Measurements from ENCODE around the gene KIF19.
"Not testable (repeated sequence)": the region's sequence is repeated elsewhere in the genome, so short reads cannot be mapped to it uniquely, and the experiment has no call there.

DNA sequence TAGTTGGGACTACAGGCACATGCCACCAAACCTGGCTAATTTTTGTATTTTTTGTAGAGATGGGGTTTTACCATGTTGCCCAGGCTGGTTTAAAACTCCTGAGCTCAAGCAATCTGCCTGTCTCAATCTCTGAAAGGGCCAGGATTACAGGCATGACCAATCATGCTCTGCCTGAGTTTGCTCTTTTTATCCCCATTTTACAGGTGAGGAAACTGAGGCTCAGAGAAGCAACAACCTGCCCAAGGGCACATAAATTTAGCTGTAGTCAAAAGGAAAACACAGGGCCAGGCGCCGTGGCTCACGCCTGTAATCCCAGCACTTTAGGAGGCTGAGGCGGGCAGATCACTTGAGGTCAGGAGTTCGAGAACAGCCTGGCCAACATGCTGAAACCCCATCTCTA is 79.3 kb downstream of the KIF19 start:
- TF ChIP-seq, protein P1, sequence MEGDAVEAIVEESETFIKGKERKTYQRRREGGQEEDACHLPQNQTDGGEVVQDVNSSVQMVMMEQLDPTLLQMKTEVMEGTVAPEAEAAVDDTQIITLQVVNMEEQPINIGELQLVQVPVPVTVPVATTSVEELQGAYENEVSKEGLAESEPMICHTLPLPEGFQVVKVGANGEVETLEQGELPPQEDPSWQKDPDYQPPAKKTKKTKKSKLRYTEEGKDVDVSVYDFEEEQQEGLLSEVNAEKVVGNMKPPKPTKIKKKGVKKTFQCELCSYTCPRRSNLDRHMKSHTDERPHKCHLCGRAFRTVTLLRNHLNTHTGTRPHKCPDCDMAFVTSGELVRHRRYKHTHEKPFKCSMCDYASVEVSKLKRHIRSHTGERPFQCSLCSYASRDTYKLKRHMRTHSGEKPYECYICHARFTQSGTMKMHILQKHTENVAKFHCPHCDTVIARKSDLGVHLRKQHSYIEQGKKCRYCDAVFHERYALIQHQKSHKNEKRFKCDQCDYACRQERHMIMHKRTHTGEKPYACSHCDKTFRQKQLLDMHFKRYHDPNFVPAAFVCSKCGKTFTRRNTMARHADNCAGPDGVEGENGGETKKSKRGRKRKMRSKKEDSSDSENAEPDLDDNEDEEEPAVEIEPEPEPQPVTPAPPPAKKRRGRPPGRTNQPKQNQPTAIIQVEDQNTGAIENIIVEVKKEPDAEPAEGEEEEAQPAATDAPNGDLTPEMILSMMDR (IDR thresholded peaks at IDR 0.05): not testable (repeated sequence)
- TF ChIP-seq POLR2A (IDR thresholded peaks at IDR 0.05): not testable (repeated sequence)
